ENCODE results near the gene ABCA12. TPM values are rescaled to one million over a fixed set of nuclear protein-coding genes. Genes with fewer than 3 reads are reported as not detected.

Gene ABCA12
- total RNA-seq, 2 donors from 2014 or later: 0.02 TPM; not detected in 1

- H3K27me3 Mint-ChIP-seq (ENCODE audit: low read depth): no peaks in the 10 kb centered on the region
- H3K36me3 Mint-ChIP-seq (ENCODE audit: insufficient read depth in 2 of 2): no peaks in the 10 kb centered on the region
- no peak overlapping the region for H3K27ac Mint-ChIP-seq
- H3K9me3 Mint-ChIP-seq: no peaks in the 10 kb centered on the region
- ATAC-seq (replicated peaks in 1 of 2): no peak
- DNase-seq: no peak
- H3K4me1 Mint-ChIP-seq (ENCODE audit: low read depth): no peaks in the 10 kb centered on the region
- H3K4me3 Mint-ChIP-seq: no peak overlapping the region
These were observed 31.0 kb downstream of the ABCA12 start for GRCh38 chr2:215107216-215108056.

- Mint-ChIP-seq H3K4me3 (no peak overlapping the region), H3K36me3 (ENCODE audit: insufficient read depth in 2 of 2) (no peaks in the 10 kb centered on the region), H3K27me3 (ENCODE audit: low read depth) (no peaks in the 10 kb centered on the region), H3K4me1 (ENCODE audit: low read depth) (no peaks in the 10 kb centered on the region), H3K27ac (no peak overlapping the region), H3K9me3 (no peaks in the 10 kb centered on the region)
- DNase-seq (no peak), ATAC-seq (replicated peaks in 1 of 2) (no peak)
These were observed 32.6 kb downstream of the ABCA12 start for GRCh38 chr2:215105607-215106354.

- no peak for ATAC-seq (replicated peaks in 1 of 2)
- no peak for DNase-seq
- no peak overlapping the region for H3K27ac Mint-ChIP-seq
- H3K27me3 Mint-ChIP-seq (ENCODE audit: low read depth): no peaks in the 10 kb centered on the region
- no peaks in the 10 kb centered on the region for H3K9me3 Mint-ChIP-seq
- no peaks in the 10 kb centered on the region for H3K4me1 Mint-ChIP-seq (ENCODE audit: low read depth)
- no peak overlapping the region for H3K4me3 Mint-ChIP-seq
- H3K36me3 Mint-ChIP-seq (ENCODE audit: insufficient read depth in 2 of 2): no peaks in the 10 kb centered on the region
These were observed 34.2 kb downstream of the ABCA12 start for GRCh38 chr2:215104226-215104625.

- DNase-seq (no peak), ATAC-seq (replicated peaks in 1 of 2) (no peak)
- Mint-ChIP-seq H3K27me3 (ENCODE audit: low read depth) (no peaks in the 10 kb centered on the region), H3K27ac (no peak overlapping the region), H3K4me1 (ENCODE audit: low read depth) (no peaks in the 10 kb centered on the region), H3K9me3 (no peaks in the 10 kb centered on the region), H3K36me3 (ENCODE audit: insufficient read depth in 2 of 2) (no peaks in the 10 kb centered on the region), H3K4me3 (no peak overlapping the region)
These were observed 39.6 kb downstream of the ABCA12 start for GRCh38 chr2:215098875-215099274.

- H3K27ac Mint-ChIP-seq: no peak overlapping the region
- no peaks in the 10 kb centered on the region for H3K27me3 Mint-ChIP-seq (ENCODE audit: low read depth)
- ATAC-seq (replicated peaks in 1 of 2) (no peak), DNase-seq (no peak)
- peaks cover 0 to 1% of the 10 kb centered on the region in 2 donors for H3K9me3 Mint-ChIP-seq
- no peaks in the 10 kb centered on the region for H3K36me3 Mint-ChIP-seq (ENCODE audit: insufficient read depth in 2 of 2)
- no peaks in the 10 kb centered on the region for H3K4me1 Mint-ChIP-seq (ENCODE audit: low read depth)
- H3K4me3 Mint-ChIP-seq: no peak overlapping the region
These were observed 54.3 kb downstream of the ABCA12 start for GRCh38 chr2:215084080-215084479.

- Mint-ChIP-seq H3K27ac (no peak overlapping the region), H3K27me3 (ENCODE audit: low read depth) (no peaks in the 10 kb centered on the region), H3K4me3 (no peak overlapping the region), H3K4me1 (ENCODE audit: low read depth) (no peaks in the 10 kb centered on the region), H3K9me3 (peaks cover 0 to 1% of the 10 kb centered on the region in 2 donors), H3K36me3 (ENCODE audit: insufficient read depth in 2 of 2) (no peaks in the 10 kb centered on the region)
- DNase-seq (no peak), ATAC-seq (replicated peaks in 1 of 2) (no peak)
These were observed 55.3 kb downstream of the ABCA12 start for GRCh38 chr2:215083146-215083545.

GRCh38 chr2:215082446-215082845, 56.0 kb downstream of the ABCA12 start:
- no peak for ATAC-seq (replicated peaks in 1 of 2)
- H3K4me1 Mint-ChIP-seq (ENCODE audit: low read depth): no peaks in the 10 kb centered on the region
- H3K4me3 Mint-ChIP-seq: no peak overlapping the region
- DNase-seq: no peak
- H3K27me3 Mint-ChIP-seq (ENCODE audit: low read depth): no peaks in the 10 kb centered on the region
- H3K27ac Mint-ChIP-seq: no peak overlapping the region
- H3K36me3 Mint-ChIP-seq (ENCODE audit: insufficient read depth in 2 of 2): no peaks in the 10 kb centered on the region
- H3K9me3 Mint-ChIP-seq: peaks cover 0 to 1% of the 10 kb centered on the region in 2 donors

GRCh38 chr2:215080545-215080944, 57.9 kb downstream of the ABCA12 start:
- Mint-ChIP-seq H3K27me3 (ENCODE audit: low read depth) (no peaks in the 10 kb centered on the region), H3K36me3 (ENCODE audit: insufficient read depth in 2 of 2) (no peaks in the 10 kb centered on the region), H3K4me3 (no peak overlapping the region), H3K4me1 (ENCODE audit: low read depth) (no peaks in the 10 kb centered on the region), H3K9me3 (peaks cover 0 to 1% of the 10 kb centered on the region in 2 donors), H3K27ac (no peak overlapping the region)
- ATAC-seq (replicated peaks in 1 of 2) (no peak), DNase-seq (no peak)

GRCh38 chr2:215071676-215072075, 66.8 kb downstream of the ABCA12 start:
- H3K4me1 Mint-ChIP-seq (ENCODE audit: low read depth): no peaks in the 10 kb centered on the region
- no peak overlapping the region for H3K4me3 Mint-ChIP-seq
- H3K27me3 Mint-ChIP-seq (ENCODE audit: low read depth): no peaks in the 10 kb centered on the region
- no peaks in the 10 kb centered on the region for H3K9me3 Mint-ChIP-seq
- no peaks in the 10 kb centered on the region for H3K36me3 Mint-ChIP-seq (ENCODE audit: insufficient read depth in 2 of 2)
- no peak overlapping the region for H3K27ac Mint-ChIP-seq
- ATAC-seq (replicated peaks in 1 of 2): no peak
- DNase-seq: no peak

GRCh38 chr2:215068399-215068798, 70.0 kb downstream of the ABCA12 start:
- H3K27ac Mint-ChIP-seq: no peak overlapping the region
- no peak overlapping the region for H3K4me3 Mint-ChIP-seq

GRCh38 chr2:215066124-215066523, 72.3 kb downstream of the ABCA12 start:
- Mint-ChIP-seq H3K9me3 (no peaks in the 10 kb centered on the region), H3K4me1 (ENCODE audit: low read depth) (no peaks in the 10 kb centered on the region), H3K4me3 (no peak overlapping the region), H3K36me3 (ENCODE audit: insufficient read depth in 2 of 2) (no peaks in the 10 kb centered on the region), H3K27ac (no peak overlapping the region), H3K27me3 (ENCODE audit: low read depth) (no peaks in the 10 kb centered on the region)
- DNase-seq (no peak), ATAC-seq (replicated peaks in 1 of 2) (no peak)

More at GRCh38 chr2:215068399-215068798, 70.0 kb downstream of the ABCA12 start:
- no peaks in the 10 kb centered on the region for H3K4me1 Mint-ChIP-seq (ENCODE audit: low read depth)
- DNase-seq: no peak
- no peaks in the 10 kb centered on the region for H3K9me3 Mint-ChIP-seq
- H3K27me3 Mint-ChIP-seq (ENCODE audit: low read depth): no peaks in the 10 kb centered on the region
- no peak for ATAC-seq (replicated peaks in 1 of 2)
- H3K36me3 Mint-ChIP-seq (ENCODE audit: insufficient read depth in 2 of 2): no peaks in the 10 kb centered on the region

GRCh38 chr2:215063526-215063925, 74.9 kb downstream of the ABCA12 start:
- H3K9me3 Mint-ChIP-seq: no peaks in the 10 kb centered on the region
- DNase-seq (no peak), ATAC-seq (replicated peaks in 1 of 2) (no peak)
- H3K36me3 Mint-ChIP-seq (ENCODE audit: insufficient read depth in 2 of 2): no peaks in the 10 kb centered on the region
- H3K4me3 Mint-ChIP-seq: no peak overlapping the region
- no peak overlapping the region for H3K27ac Mint-ChIP-seq
- H3K4me1 Mint-ChIP-seq (ENCODE audit: low read depth): no peaks in the 10 kb centered on the region
- no peaks in the 10 kb centered on the region for H3K27me3 Mint-ChIP-seq (ENCODE audit: low read depth)

- H3K4me3 Mint-ChIP-seq: no peak overlapping the region
- no peaks in the 10 kb centered on the region for H3K36me3 Mint-ChIP-seq (ENCODE audit: insufficient read depth in 2 of 2)
- H3K9me3 Mint-ChIP-seq: no peaks in the 10 kb centered on the region
These were observed 77.4 kb downstream of the ABCA12 start for GRCh38 chr2:215060861-215061536.

More at GRCh38 chr2:215060861-215061536, 77.4 kb downstream of the ABCA12 start:
- H3K4me1 Mint-ChIP-seq (ENCODE audit: low read depth): no peaks in the 10 kb centered on the region
- no peaks in the 10 kb centered on the region for H3K27me3 Mint-ChIP-seq (ENCODE audit: low read depth)
- H3K27ac Mint-ChIP-seq: no peak overlapping the region
- DNase-seq (no peak), ATAC-seq (replicated peaks in 1 of 2) (no peak)
